Measurements from ENCODE around the gene KCNH2. TPM values are rescaled to one million over a fixed set of nuclear protein-coding genes. Genes with fewer than 3 reads are reported as not detected.

KCNH2 gene
- total RNA-seq, 1 donor from 2014 or later = 0.07 TPM

- DNase-seq (ENCODE audit: low read depth, low spot score) = no peak
Measured at GRCh38 chr7:150994838-150995510, 16.9 kb upstream of the KCNH2 start.

GRCh38 chr7:150994141-150994837, 16.2 kb upstream of the KCNH2 start:
- DNase-seq (ENCODE audit: low read depth, low spot score) = peak; percentile 75

GRCh38 chr7:150993511-150993910, 15.4 kb upstream of the KCNH2 start:
- peak; percentile 63 for DNase-seq (ENCODE audit: low read depth, low spot score)

- DNase-seq (ENCODE audit: low read depth, low spot score) = peak; percentile 61
Measured at GRCh38 chr7:150992833-150993302, 14.7 kb upstream of the KCNH2 start.

- no peak for DNase-seq (ENCODE audit: low read depth, low spot score)
Measured at GRCh38 chr7:150992051-150992640, 14.0 kb upstream of the KCNH2 start.

- DNase-seq (ENCODE audit: low read depth, low spot score) = no peak
Measured at GRCh38 chr7:150990416-150991186, 12.5 kb upstream of the KCNH2 start, which contains the start of gene NOS3. Gene NOS3, plus strand, starts transcription at chr7:150991017. Its CDS starts 2,787 bp downstream, at chr7:150993804.

GRCh38 chr7:150989456-150989855, 11.3 kb upstream of the KCNH2 start:
- no peak for DNase-seq (ENCODE audit: low read depth, low spot score)

GRCh38 chr7:150988230-150989226, 10.4 kb upstream of the KCNH2 start:
- peak; percentile 55 for DNase-seq (ENCODE audit: low read depth, low spot score)

- no peak for DNase-seq (ENCODE audit: low read depth, low spot score)
Measured at GRCh38 chr7:150986556-150986955, 8.4 kb upstream of the KCNH2 start.

- DNase-seq (ENCODE audit: low read depth, low spot score) = no peak
Measured at GRCh38 chr7:150986099-150986512, 8.0 kb upstream of the KCNH2 start.

GRCh38 chr7:150983893-150984368, 5.8 kb upstream of the KCNH2 start:
- no peak for DNase-seq (ENCODE audit: low read depth, low spot score)

GRCh38 chr7:150982351-150982750, 4.2 kb upstream of the KCNH2 start:
- no peak for DNase-seq (ENCODE audit: low read depth, low spot score)

GRCh38 chr7:150981644-150982043, 3.5 kb upstream of the KCNH2 start:
- no peak for DNase-seq (ENCODE audit: low read depth, low spot score)

GRCh38 chr7:150980663-150981062, 2.5 kb upstream of the KCNH2 start:
- DNase-seq (ENCODE audit: low read depth, low spot score) = no peak

- DNase-seq (ENCODE audit: low read depth, low spot score) = no peak
Measured at GRCh38 chr7:150979713-150980390, 1.7 kb upstream of the KCNH2 start.

- no peak for DNase-seq (ENCODE audit: low read depth, low spot score)
Measured at GRCh38 chr7:150977382-150978125, 567 bp downstream of the KCNH2 start.

GRCh38 chr7:150976529-150977381, 1.4 kb downstream of the KCNH2 start:
- no peak for DNase-seq (ENCODE audit: low read depth, low spot score)
